ENCODE measurements around the gene CDYL2. TPM values are rescaled to one million over a fixed set of nuclear protein-coding genes. Genes with fewer than 3 reads are reported as not detected.
A peak's percentile ranks its signal among the peaks of the same experiment; 100 is the strongest.

Gene CDYL2
- total and polyA plus RNA-seq, 4 experiments from 2014 or later = 0.91 to 42.4 (median 20.0) TPM

DNA sequence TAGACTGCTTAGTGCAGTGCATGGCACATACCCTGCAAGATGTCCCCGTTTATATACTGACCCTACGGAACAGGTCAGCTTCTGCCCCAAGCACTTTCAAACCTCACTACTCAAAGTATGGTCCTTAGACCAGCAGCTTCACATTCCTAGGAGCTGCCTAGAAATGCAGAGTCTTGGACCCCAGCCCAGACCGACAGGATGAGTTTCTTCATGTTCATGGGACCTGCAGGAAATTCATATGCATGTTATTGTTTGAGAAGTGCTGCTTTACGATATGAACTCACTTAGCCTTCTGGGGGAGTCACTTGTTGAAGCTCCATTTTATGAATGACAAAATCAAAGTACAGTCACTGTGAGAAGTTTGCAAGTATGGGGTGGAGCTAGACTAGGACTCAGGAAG is 181.0 kb downstream of the CDYL2 start:
- H3K27ac Mint-ChIP-seq = no peak overlapping the region
- no peak for DNase-seq
- H3K4me1 Mint-ChIP-seq = no peaks in the 10 kb centered on the region
- Histone ChIP-seq H3K27ac (ENCODE audit: low read depth, low read length) (no peak overlapping the region), H3K9me3 (ENCODE audit: control insufficient read depth in 1 of 2, low read length in 2 of 2) (no peaks in the 10 kb centered on the region), H3K4me3 (ENCODE audit: low read length in 2 of 2) (no peak overlapping the region), H3K36me3 (ENCODE audit: insufficient read depth, low read length) (peaks cover 18% of the 10 kb centered on the region), H3K4me1 (ENCODE audit: insufficient read depth, low read length) (no peaks in the 10 kb centered on the region), H3K27me3 (ENCODE audit: insufficient read depth, low read length) (no peaks in the 10 kb centered on the region)
- intact Hi-C loops (cut with micrococcal nuclease) = no loop called here
- peaks cover 0 to 10% (median 0%) of the 10 kb centered on the region in 8 donors for H3K9me3 Mint-ChIP-seq
- POLR2A ChIA-PET (ENCODE audit: partially characterized antibody) = no interaction called here
- CTCF ChIA-PET (ENCODE audit: partially characterized antibody) = interaction anchor here (1.5 kb wide), 1 partner anchor 201 kb away, joined by 4 read pairs; no protein-coding TSS in a partner anchor
- H3K4me3 Mint-ChIP-seq = no peak overlapping the region
- no peaks in the 10 kb centered on the region for H3K27me3 Mint-ChIP-seq
- peaks cover 41 to 46% of the 10 kb centered on the region in 2 donors for H3K36me3 Mint-ChIP-seq

DNA sequence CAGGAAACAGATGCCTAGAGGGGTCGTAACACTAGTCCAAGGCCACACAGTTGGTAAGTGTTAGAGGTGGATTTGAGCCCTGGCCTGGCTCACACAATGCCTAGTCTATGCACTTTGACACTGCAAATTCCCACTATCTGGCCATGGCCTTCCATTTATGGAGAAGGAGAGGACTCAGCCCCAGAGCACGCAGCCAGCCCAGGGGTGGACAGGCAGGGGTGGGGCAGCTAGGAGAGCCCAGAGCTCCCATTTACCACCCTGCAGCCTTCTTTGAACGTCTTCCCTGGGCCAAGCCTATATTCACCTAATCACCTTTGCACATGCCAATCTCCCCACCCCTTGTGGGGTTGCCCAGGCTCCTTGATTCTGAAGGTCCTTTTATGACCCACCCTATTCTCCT is 182.4 kb downstream of the CDYL2 start:
- H3K9me3 Mint-ChIP-seq = peaks cover 0 to 7% (median 0%) of the 10 kb centered on the region in 8 donors
- no peak overlapping the region for H3K4me3 Mint-ChIP-seq
- no peak for DNase-seq
- peaks cover 34 to 39% of the 10 kb centered on the region in 2 donors for H3K36me3 Mint-ChIP-seq
- no peaks in the 10 kb centered on the region for H3K4me1 ChIP-seq (ENCODE audit: insufficient read depth, low read length)
- no peaks in the 10 kb centered on the region for H3K9me3 ChIP-seq (ENCODE audit: control insufficient read depth in 1 of 2, low read length in 2 of 2)
- H3K27ac Mint-ChIP-seq = no peak overlapping the region
- intact Hi-C loops (cut with micrococcal nuclease) = no loop called here
- H3K4me3 ChIP-seq (ENCODE audit: low read length in 2 of 2) = no peak overlapping the region
- H3K27me3 ChIP-seq (ENCODE audit: insufficient read depth, low read length) = no peaks in the 10 kb centered on the region
- ChIA-PET POLR2A (ENCODE audit: partially characterized antibody) (no interaction called here), CTCF (ENCODE audit: partially characterized antibody) (no interaction called here)
- H3K36me3 ChIP-seq (ENCODE audit: insufficient read depth, low read length) = peaks cover 18% of the 10 kb centered on the region
- no peaks in the 10 kb centered on the region for H3K4me1 Mint-ChIP-seq
- H3K27ac ChIP-seq (ENCODE audit: low read depth, low read length) = no peak overlapping the region
- H3K27me3 Mint-ChIP-seq = no peaks in the 10 kb centered on the region

DNA sequence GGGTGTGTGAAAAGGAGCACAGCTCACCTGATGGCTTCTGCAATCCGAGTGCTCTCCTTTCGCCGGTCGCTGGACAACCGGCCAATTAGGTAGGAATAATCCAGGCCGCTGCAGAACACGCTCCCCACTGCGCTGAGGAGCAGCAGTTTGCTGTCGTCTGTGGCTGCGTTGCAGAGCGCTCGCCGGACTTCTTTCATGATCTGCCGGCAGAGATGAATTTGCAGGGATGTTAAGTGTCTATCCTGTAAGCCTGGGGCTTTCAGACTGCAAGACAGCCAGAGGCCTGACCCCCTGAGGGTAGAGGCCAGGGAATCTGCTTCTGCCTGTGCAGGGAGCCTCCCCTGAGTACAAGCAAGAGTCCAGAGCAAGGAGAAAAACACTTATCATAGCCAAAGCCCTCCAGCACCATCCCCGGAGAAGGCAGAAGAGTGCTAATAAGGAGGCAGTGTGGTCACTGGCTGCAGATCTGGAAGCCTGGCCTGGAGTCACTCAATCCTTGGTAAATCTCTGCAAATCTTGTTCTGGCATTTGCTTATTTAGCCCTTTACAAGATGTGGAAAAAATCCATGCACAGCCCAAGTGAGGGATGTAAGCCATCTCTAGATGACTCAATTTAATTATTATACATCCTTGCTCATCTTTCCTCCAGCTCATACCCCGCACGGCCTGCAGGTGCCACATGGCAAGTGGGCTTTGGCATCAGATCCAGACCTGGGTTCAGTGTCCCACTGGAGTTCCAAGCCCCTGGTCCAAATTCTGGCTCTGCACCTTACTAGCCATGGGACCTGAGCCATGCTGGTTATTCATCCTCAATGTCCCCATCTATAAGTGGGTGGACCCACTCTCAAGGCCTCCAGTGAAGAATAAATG is 183.4 kb downstream of the CDYL2 start:
- ChIA-PET POLR2A (ENCODE audit: partially characterized antibody) (no interaction called here), CTCF (ENCODE audit: partially characterized antibody) (no interaction called here)
- Histone ChIP-seq H3K27ac (ENCODE audit: low read depth, low read length) (no peak overlapping the region), H3K4me3 (ENCODE audit: low read length in 2 of 2) (no peak overlapping the region), H3K36me3 (ENCODE audit: insufficient read depth, low read length) (peaks cover 18% of the 10 kb centered on the region), H3K9me3 (ENCODE audit: control insufficient read depth in 1 of 2, low read length in 2 of 2) (no peaks in the 10 kb centered on the region), H3K27me3 (ENCODE audit: insufficient read depth, low read length) (no peaks in the 10 kb centered on the region), H3K4me1 (ENCODE audit: insufficient read depth, low read length) (no peaks in the 10 kb centered on the region)
- no peak for DNase-seq
- no peaks in the 10 kb centered on the region for H3K4me1 Mint-ChIP-seq
- peaks cover 0 to 7% (median 0%) of the 10 kb centered on the region in 8 donors for H3K9me3 Mint-ChIP-seq
- H3K36me3 Mint-ChIP-seq = peaks cover 37 to 44% of the 10 kb centered on the region in 2 donors
- H3K27me3 Mint-ChIP-seq = no peaks in the 10 kb centered on the region
- intact Hi-C loops (cut with micrococcal nuclease) = no loop called here
- H3K27ac Mint-ChIP-seq = no peak overlapping the region
- no peak overlapping the region for H3K4me3 Mint-ChIP-seq

DNA sequence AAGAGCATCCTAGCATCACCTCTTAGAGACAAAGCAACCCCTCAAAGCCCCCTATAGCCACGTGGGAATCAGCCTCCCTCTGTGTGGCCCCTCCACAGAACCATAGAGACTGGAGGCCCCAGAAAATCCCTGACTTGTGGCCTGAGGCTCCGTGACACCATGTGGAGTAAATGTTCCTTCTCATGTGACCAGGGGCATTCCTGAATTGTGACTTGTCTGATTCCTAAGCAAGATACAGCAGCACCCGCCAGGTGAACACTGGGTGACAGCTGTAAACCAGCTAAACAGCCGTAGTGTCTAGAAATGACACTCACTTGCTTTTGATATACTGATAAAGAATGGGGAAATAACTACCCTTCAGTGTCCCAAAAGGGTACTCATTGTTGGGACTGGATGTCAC is 184.6 kb downstream of the CDYL2 start:
- Histone ChIP-seq H3K9me3 (ENCODE audit: control insufficient read depth in 1 of 2, low read length in 2 of 2) (no peaks in the 10 kb centered on the region), H3K4me3 (ENCODE audit: low read length in 2 of 2) (no peak overlapping the region), H3K4me1 (ENCODE audit: insufficient read depth, low read length) (no peaks in the 10 kb centered on the region), H3K36me3 (ENCODE audit: insufficient read depth, low read length) (peaks cover 18% of the 10 kb centered on the region), H3K27me3 (ENCODE audit: insufficient read depth, low read length) (no peaks in the 10 kb centered on the region), H3K27ac (ENCODE audit: low read depth, low read length) (no peak overlapping the region)
- Mint-ChIP-seq H3K36me3 (peaks cover 34 to 49% of the 10 kb centered on the region in 2 donors), H3K9me3 (peaks cover 0 to 5% (median 0%) of the 10 kb centered on the region in 8 donors), H3K4me3 (no peak overlapping the region), H3K27me3 (no peaks in the 10 kb centered on the region), H3K27ac (no peak overlapping the region), H3K4me1 (no peaks in the 10 kb centered on the region)
- DNase-seq = no peak
- intact Hi-C loops (cut with micrococcal nuclease) = no loop called here
- ChIA-PET CTCF (ENCODE audit: partially characterized antibody) (no interaction called here), POLR2A (ENCODE audit: partially characterized antibody) (no interaction called here)

DNA sequence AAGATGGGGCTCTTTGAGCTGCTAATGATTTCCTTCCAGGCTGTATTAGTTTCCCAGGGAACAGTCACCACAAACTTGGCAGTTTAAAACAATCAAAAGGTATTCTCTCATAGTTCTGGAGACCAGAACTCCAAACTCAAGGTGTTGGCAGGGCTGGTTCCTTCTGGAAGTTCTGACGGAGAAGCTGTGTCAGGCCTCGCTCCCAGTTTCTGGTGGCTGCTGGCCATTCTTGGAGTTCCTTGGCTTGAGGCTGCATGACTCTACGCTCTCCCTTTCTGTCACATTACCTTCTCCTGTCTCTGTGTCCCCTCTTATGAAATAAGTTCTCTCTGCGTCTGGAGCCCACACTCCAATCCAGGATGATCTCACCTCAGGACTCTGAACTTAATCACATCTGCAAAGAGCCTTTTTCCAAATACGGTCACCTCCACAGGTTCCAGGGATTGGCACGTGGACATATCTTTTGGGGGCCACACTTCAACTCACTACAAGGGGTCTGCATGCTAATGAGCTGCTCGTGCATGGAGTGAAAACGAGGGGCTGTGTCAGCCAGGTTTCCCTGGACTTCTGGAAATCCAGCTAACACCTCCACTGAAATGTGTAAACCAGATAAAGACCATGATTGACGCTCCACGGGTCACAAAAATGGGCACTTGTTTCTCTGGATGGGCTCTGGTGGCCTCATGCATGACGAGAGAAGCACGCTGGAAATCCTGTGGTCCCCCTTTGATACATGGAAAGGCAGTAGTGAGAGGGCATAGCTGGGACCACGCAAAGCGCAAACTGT is 185.3 kb downstream of the CDYL2 start:
- Histone ChIP-seq H3K4me3 (ENCODE audit: low read length in 2 of 2) (no peak overlapping the region), H3K4me1 (ENCODE audit: insufficient read depth, low read length) (no peaks in the 10 kb centered on the region), H3K36me3 (ENCODE audit: insufficient read depth, low read length) (peaks cover 18% of the 10 kb centered on the region), H3K9me3 (ENCODE audit: control insufficient read depth in 1 of 2, low read length in 2 of 2) (no peaks in the 10 kb centered on the region), H3K27me3 (ENCODE audit: insufficient read depth, low read length) (no peaks in the 10 kb centered on the region), H3K27ac (ENCODE audit: low read depth, low read length) (no peak overlapping the region)
- Mint-ChIP-seq H3K27ac (no peak overlapping the region), H3K9me3 (no peaks in the 10 kb centered on the region), H3K4me3 (no peak overlapping the region), H3K27me3 (no peaks in the 10 kb centered on the region), H3K36me3 (peaks cover 35 to 45% of the 10 kb centered on the region in 2 donors), H3K4me1 (no peaks in the 10 kb centered on the region)
- ChIA-PET POLR2A (ENCODE audit: partially characterized antibody) (no interaction called here), CTCF (ENCODE audit: partially characterized antibody) (no interaction called here)
- DNase-seq = no peak
- intact Hi-C loops (cut with micrococcal nuclease) = no loop called here

DNA sequence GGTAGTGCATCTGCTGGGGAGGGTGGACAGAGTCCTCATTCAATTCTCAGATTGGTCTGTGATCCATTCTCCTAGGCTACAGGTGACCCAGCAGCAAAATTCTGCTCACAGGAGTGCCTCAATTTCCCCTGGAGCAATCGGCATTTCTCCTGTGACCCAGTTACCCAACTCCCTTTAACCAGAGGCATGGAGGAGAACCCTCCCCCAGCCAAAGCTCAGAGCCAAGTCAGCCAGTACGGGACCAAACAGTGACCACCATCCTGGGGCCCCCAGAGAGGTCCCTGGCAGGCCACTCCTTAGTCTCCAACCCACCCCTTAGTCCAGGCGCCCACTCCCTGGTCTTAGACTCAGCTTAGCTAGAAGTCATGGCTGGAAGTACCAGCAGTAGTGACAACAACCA is 188.0 kb downstream of the CDYL2 start:
- Histone ChIP-seq H3K27me3 (ENCODE audit: insufficient read depth, low read length) (no peaks in the 10 kb centered on the region), H3K4me1 (ENCODE audit: insufficient read depth, low read length) (no peaks in the 10 kb centered on the region), H3K36me3 (ENCODE audit: insufficient read depth, low read length) (peaks cover 18% of the 10 kb centered on the region), H3K27ac (ENCODE audit: low read depth, low read length) (no peak overlapping the region), H3K9me3 (ENCODE audit: control insufficient read depth in 1 of 2, low read length in 2 of 2) (no peaks in the 10 kb centered on the region), H3K4me3 (ENCODE audit: low read length in 2 of 2) (no peak overlapping the region)
- intact Hi-C loops (cut with micrococcal nuclease) = no loop called here
- H3K4me1 Mint-ChIP-seq = no peaks in the 10 kb centered on the region
- peaks cover 49 to 56% of the 10 kb centered on the region in 2 donors for H3K36me3 Mint-ChIP-seq
- H3K27ac Mint-ChIP-seq = no peak overlapping the region
- no peak overlapping the region for H3K4me3 Mint-ChIP-seq
- H3K9me3 Mint-ChIP-seq = no peaks in the 10 kb centered on the region
- CTCF ChIA-PET (ENCODE audit: partially characterized antibody) = no interaction called here
- no peaks in the 10 kb centered on the region for H3K27me3 Mint-ChIP-seq
- POLR2A ChIA-PET (ENCODE audit: partially characterized antibody) = no interaction called here
- no peak for DNase-seq

DNA sequence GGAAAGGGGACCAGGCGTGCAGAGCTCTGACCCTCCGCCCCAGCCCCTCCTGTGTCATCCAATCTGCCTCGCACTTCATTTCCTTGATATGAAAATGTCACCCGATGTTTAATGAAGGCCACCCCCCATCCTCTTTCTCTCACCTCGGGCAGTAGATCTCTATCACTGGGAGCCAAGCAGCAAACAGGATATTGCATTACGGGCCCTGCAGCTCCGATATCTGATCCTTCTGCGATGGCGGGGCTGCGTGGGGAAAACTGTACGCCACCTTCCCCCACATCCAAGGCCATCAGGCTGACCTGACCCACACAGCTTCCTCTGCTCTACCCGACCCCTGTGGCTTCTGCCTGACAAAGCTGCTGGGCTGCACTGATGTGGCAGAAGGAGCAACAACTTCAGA is 188.7 kb downstream of the CDYL2 start:
- Histone ChIP-seq H3K27me3 (ENCODE audit: insufficient read depth, low read length) (no peaks in the 10 kb centered on the region), H3K9me3 (ENCODE audit: control insufficient read depth in 1 of 2, low read length in 2 of 2) (no peaks in the 10 kb centered on the region), H3K4me3 (ENCODE audit: low read length in 2 of 2) (no peak overlapping the region), H3K36me3 (ENCODE audit: insufficient read depth, low read length) (peaks cover 18% of the 10 kb centered on the region), H3K27ac (ENCODE audit: low read depth, low read length) (no peak overlapping the region), H3K4me1 (ENCODE audit: insufficient read depth, low read length) (no peaks in the 10 kb centered on the region)
- no peaks in the 10 kb centered on the region for H3K27me3 Mint-ChIP-seq
- intact Hi-C loops (cut with micrococcal nuclease) = no loop called here
- no peaks in the 10 kb centered on the region for H3K9me3 Mint-ChIP-seq
- peak overlapping the region in 1 of 8 donors; percentile 45 for H3K4me3 Mint-ChIP-seq
- DNase-seq = no peak
- no peaks in the 10 kb centered on the region for H3K4me1 Mint-ChIP-seq
- H3K36me3 Mint-ChIP-seq = peaks cover 51 to 62% of the 10 kb centered on the region in 2 donors
- ChIA-PET POLR2A (ENCODE audit: partially characterized antibody) (no interaction called here), CTCF (ENCODE audit: partially characterized antibody) (no interaction called here)
- no peak overlapping the region for H3K27ac Mint-ChIP-seq

Data from CD4-positive, alpha-beta memory T cell (primary cell).